A673 (cell line): ENCODE measurements around the gene S100A10.

Experiments used
- EZH2 ChIP-seq: fragments of 200-600 bp; sonication (generic); IDR thresholded peaks from 2 replicates; pipeline ENCODE4 v1.6.1; 2017; ENCODE audit warnings: borderline replicate concordance, low read depth, mild to moderate bottlenecking, mixed read lengths, antibody characterized with exemption, low read length; ENCODE audit not compliant: poor library complexity, severe bottlenecking
- TF ChIP-seq, protein P1 (sequence below): fragments of 300-800, 200-600 bp; sonication (generic); conservative IDR thresholded peaks from 2 replicates; pipeline ENCODE4 v1.5.1; 2017; ENCODE audit warnings: low read depth, mild to moderate bottlenecking, antibody characterized with exemption, low read length, moderate library complexity, mixed read lengths

DNA sequence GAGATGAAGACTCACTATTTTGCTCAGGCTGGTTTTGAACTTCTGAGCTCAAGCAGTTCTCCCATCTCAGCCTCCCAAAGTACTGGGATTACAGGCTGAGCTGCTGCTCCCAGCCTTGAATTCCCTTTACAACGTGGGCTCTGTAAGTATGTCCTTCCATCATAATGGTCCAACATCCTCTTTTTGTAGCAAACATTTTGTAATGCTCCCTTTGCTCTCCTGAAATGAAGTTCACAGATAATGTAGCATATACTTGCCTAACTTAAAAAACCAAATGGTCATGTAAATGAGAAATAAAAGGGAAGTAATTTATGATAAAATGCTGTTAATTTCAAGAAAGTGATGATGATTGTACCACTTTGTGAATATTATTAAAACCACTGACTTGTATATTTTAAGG lies 53.9 kb downstream of the S100A10 start:
- TF ChIP-seq, protein P1, sequence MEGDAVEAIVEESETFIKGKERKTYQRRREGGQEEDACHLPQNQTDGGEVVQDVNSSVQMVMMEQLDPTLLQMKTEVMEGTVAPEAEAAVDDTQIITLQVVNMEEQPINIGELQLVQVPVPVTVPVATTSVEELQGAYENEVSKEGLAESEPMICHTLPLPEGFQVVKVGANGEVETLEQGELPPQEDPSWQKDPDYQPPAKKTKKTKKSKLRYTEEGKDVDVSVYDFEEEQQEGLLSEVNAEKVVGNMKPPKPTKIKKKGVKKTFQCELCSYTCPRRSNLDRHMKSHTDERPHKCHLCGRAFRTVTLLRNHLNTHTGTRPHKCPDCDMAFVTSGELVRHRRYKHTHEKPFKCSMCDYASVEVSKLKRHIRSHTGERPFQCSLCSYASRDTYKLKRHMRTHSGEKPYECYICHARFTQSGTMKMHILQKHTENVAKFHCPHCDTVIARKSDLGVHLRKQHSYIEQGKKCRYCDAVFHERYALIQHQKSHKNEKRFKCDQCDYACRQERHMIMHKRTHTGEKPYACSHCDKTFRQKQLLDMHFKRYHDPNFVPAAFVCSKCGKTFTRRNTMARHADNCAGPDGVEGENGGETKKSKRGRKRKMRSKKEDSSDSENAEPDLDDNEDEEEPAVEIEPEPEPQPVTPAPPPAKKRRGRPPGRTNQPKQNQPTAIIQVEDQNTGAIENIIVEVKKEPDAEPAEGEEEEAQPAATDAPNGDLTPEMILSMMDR = no peak
- no peak for TF ChIP-seq EZH2
